ENCODE data around the gene TRDN.
"Not testable (repeated sequence)": the region's sequence is repeated elsewhere in the genome, so short reads cannot be mapped to it uniquely, and the experiment has no call there.

The TRDN gene

DNA sequence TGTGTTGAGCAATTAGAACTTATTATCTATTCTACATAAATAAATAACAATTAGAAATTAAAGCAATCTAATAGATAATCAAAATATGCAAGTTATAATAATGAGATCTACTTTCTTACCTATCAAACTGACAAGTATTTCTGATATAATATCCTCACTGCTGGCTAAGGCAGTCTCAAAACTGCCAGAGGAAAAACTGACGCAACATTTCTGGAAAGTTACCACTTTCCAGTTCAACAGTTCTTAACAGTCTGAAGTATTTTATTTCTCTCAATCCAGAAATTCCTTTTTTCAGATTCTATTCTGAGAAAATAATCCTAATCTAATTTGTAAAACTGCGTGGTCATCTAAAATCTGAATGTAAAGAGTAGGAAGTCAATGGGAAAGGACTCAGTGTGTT, 121.0 kb downstream of the TRDN start:
- in situ Hi-C loops (cut with MboI; ENCODE audit: low sequenced_read_pairs): no loop called here

DNA sequence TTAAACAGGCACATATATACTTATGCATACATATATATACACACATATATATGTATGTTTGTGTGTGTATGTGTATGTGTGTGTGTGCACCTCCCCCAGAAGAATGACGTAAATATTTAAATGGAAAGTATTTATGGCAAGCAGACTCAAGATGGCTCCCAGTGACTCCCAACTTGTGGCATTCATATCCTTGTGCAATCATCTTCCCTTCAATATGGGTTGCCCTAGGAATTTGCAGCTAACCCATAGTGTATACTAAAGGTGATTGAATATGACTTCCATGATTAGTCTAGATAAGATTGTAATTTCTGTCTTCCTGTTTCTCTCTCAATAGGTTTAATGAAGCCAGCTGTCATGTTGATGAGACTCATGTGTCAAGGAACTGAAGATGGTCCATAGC, 127.6 kb downstream of the TRDN start:
- in situ Hi-C loops (cut with MboI; ENCODE audit: low sequenced_read_pairs): no loop called here

GRCh38 chr6:123508290-123508689, 128.5 kb downstream of the TRDN start:
- in situ Hi-C loops (cut with MboI; ENCODE audit: low sequenced_read_pairs): no loop called here

DNA sequence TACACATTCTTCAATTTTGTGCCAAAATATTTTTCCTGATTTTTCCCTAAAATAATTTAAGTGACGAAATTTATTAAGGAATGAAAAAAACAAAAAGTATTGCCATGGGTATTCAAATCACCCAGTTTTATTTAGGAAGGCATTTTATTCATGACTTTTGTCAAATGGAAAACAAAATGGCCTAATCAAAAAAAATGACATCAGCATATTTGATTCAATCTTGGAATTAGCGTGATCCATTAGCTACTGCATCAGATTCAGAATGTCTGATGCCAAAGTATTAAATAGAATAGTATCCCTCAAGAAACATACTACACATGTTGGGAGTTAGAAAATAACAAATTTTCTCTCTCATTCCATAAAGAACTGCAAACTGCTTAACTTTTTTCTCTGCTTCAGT, 129.2 kb downstream of the TRDN start:
- in situ Hi-C loops (cut with MboI; ENCODE audit: low sequenced_read_pairs): no loop called here

DNA sequence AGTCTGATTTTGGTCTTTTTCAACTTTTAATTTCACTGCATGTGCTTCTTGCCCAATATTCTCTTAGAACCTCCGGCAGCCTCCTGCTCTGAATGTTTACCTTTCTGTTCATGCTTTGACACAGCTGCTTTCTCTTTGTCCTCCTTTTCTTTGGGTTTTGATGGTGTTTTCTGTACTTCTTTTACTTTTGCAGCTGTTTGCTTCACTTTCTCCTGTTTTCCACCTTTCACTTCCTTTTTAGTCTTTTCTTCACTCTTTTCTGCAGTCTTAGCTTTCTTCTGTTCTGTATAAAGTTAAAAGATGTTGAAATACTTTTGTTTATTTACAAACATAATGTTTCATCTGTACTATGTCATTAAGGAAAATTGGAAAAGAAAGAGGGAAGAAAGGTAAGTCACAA, 133.1 kb downstream of the TRDN start:
- in situ Hi-C loops (cut with MboI; ENCODE audit: low sequenced_read_pairs): no loop called here

DNA sequence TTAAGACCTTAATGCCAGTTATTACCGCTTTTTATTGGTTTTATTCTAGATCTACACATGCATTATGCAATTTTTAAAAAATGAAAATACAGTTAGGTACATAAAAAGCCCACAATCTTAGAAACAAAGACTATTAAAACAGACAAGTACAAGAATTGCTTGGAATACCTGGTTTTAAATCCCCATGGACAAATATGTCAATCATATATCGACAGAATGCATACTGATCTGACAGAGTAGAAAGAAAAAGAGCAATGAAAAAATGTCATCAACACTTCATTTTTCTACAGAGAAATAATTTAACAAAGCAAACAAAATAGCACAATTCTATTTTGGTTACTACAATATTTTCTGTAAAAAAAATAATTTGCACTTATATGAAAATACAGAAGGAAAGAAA, 139.7 kb downstream of the TRDN start:
- in situ Hi-C loops (cut with MboI; ENCODE audit: low sequenced_read_pairs): no loop called here

DNA sequence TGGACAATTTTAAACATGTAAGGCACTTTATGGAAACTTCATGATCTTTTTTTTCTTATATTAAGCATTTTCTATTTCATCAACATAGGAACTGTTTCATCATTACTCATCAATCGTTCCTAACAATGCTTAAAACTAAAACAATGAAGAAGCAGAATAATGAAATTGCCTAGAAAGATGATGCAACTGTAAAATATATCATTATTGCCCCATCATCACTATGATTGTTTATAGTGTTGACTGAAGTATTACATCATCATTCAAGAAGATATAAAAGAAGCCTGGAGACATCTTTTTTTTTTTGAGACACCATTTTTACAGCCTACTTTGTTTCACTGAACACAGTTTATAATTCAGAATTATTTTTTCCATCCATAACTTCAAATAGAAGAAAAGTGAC, 147.2 kb downstream of the TRDN start:
- in situ Hi-C loops (cut with MboI; ENCODE audit: low sequenced_read_pairs): no loop called here

DNA sequence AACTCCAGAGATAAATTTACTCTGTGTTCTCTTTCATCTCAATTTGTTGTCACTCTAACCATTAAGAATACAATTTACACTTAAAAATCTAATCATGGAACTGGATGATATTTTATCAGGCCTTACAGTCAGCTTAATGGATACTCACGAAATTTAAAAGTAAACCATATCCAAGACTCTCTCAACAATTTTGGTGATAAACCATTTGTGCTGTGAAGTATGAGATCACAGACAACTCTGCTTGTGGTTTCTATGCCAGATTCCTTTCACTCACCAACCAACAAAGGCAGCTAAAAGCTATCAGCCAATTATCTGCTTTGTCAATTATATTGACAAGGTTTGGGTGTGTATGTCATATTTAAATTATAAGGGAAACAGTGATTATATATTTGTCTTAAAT, 155.8 kb downstream of the TRDN start:
- in situ Hi-C loops (cut with MboI; ENCODE audit: low sequenced_read_pairs): no loop called here

DNA sequence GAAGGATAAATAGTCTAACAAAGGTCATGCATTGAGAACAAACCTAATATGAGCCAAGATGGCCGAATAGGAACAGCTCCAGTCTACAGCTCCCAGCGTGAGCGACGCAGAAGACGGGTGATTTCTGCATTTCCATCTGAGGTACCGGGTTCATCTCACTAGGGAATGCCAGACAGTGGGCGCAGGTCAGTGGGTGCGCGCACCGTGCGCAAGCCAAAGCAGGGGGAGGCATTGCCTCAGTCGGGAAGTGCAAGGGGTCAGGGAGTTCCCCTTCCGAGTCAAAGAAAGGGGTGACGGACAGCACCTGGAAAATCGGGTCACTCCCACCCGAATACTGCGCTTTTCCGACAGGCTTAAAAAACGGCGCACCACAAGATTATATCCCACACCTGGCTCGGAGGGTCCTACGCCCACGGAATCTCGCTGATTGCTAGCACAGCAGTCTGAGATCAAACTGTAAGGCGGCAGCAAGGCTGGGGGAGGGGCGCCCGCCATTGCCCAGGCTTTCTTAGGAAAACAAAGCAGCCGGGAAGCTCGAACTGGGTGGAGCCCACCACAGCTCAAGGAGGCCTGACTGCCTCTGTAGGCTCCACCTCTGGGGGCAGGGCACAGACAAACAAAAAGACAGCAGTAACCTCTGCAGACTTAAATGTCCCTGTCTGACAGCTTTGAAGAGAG, 164.6 kb downstream of the TRDN start:
- in situ Hi-C loops (cut with MboI; ENCODE audit: low sequenced_read_pairs): not testable (repeated sequence)

- in situ Hi-C loops (cut with MboI; ENCODE audit: low sequenced_read_pairs): no loop called here
These were observed 169.4 kb downstream of the TRDN start for GRCh38 chr6:123467392-123467791.

DNA sequence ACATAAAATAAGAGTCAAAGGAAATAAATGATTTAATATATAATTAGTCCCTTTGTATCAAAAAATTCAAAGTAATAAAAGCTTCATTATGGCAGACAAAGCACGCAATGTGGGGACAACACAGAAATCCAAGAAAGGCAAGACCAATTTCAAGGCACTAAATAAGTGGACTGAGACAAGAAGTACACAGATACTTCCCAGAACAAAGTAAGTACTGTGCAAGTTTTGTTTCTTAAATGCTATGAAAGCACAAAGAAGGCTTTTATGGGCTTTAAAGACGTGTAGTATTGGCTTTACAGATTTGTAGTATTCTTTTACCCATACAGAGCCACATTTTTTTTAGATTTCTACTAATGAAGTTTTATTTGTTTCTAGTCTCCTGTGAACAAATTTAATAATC, 174.6 kb downstream of the TRDN start:
- in situ Hi-C loops (cut with MboI; ENCODE audit: low sequenced_read_pairs): no loop called here

DNA sequence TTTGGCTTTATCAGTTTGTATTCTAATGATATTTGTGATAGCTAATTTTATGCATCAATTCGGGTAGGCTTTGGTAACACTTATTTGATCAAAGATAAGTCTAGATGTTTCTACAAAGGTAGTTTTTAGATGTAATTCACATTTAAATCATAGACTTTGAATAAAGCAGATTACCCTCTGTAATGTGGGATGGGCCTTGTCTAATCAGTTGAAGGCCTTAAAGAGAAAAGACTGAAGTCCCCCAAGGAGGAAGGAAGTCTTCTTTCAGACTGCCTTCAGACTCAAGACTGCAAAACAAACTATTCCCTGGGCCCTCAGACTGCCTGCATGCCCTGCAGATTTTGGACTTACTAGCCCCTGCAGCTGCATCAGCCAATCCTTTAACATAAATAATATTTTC, 178.5 kb downstream of the TRDN start:
- in situ Hi-C loops (cut with MboI; ENCODE audit: low sequenced_read_pairs): no loop called here

DNA sequence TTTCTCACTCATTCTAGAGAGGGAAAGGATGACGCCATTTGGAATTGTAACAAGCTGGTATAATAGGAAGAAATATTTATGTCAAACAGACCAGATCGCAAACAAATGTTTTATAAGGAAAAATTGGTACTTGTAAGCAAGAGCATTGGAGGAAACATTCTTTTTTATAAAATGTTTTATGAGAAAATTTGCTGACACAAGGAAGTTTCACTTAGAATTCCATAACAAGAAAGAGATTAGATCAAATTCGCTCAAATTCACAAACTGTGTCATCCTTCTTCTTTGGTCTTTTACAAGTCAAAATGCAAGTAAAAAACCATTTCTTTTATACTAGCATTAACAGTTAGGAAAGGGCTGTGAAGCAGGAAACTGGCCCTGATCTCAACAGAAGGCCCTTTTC, 179.9 kb downstream of the TRDN start:
- in situ Hi-C loops (cut with MboI; ENCODE audit: low sequenced_read_pairs): no loop called here

DNA sequence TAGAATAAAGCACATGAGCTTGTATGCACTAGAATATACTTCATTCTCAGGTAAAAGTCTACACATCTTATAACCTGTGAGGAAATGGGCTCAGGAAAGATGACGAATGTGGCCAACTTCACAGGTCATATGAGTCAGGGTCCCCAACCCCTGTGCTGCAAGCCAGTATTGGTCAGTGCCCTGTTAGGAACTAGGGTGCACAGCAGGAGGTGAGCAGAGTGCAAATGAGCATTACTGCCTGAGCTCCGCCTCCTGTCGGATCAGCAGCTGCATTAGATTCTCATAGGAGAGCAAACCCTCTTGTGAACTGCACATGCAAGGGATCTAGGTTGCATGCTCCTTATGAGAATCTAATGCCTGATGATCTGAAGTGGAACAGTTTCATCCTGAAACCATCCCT, 182.3 kb downstream of the TRDN start:
- in situ Hi-C loops (cut with MboI; ENCODE audit: low sequenced_read_pairs): no loop called here

DNA sequence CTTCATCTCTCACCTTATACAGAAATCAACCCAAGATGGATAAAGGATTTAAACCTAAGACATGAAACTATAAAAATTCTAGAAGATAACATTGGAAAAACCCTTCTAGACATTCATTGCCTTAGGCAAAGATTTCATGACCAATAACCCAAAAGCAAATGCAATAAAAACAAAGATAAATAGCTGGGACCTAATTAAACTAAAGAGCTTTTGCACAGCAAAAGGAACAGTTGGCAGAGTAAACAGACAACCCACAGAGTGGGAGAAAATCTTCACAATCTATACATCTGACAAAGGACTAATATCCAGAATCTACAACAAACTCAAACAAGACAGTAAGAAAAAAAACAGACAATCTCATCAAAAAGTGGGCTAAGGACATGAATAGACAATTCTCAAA, 183.7 kb downstream of the TRDN start:
- in situ Hi-C loops (cut with MboI; ENCODE audit: low sequenced_read_pairs): not testable (repeated sequence)

GRCh38 chr6:123448306-123448884, 188.4 kb downstream of the TRDN start:
- in situ Hi-C loops (cut with MboI; ENCODE audit: low sequenced_read_pairs): no loop called here

DNA sequence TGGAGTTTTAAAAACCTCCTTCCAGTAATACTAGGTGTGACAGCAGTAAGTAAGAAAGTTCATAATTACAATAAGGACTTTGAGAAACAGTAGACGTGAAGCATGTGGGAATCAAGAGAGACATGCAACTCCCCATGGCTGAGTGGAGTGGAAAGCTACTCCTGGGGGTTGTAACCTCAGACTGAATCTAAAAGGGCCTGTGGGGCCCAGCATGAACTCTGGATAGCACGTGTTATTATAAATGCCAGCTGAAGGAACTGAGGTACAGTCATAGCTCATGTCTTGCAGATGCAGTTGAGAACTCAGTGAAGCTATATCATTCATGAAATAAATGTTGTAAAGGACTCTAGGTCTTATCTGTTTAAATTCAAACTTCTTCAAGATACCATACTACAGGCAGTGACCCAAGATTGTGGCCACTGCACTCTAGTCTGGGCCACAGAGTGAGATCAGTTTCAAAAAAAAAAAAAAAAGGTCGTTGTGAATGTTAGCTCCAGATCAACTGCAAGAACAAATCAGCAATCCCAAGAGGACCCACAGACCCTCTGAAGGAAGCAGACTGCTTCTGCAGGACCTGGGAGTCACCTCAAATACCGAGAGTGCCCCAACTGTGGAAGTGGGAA, 189.3 kb downstream of the TRDN start:
- in situ Hi-C loops (cut with MboI; ENCODE audit: low sequenced_read_pairs): no loop called here

DNA sequence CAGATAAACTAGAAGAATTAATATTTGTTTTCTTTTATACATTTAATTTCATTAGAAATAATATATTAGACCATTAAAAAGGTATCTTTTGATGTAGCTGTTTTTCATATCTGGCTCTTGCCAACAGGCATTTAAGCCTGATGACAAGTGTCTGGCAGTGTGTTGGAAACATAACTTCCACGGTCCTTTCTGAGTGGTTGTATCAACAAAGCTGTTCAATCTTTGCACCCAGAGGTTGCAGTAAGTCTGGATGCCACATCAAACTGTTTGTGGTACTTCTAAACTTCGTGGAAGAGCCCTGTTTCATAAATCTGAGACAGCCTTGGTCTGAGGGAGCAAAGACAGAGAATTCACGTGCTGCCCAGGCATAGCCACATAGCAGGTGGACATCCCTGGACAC, 197.4 kb downstream of the TRDN start:
- in situ Hi-C loops (cut with MboI; ENCODE audit: low sequenced_read_pairs): no loop called here

GRCh38 chr6:123434186-123434585, 202.6 kb downstream of the TRDN start:
- in situ Hi-C loops (cut with MboI; ENCODE audit: low sequenced_read_pairs): no loop called here

GRCh38 chr6:123430970-123431369, 205.8 kb downstream of the TRDN start:
- in situ Hi-C loops (cut with MboI; ENCODE audit: low sequenced_read_pairs): no loop called here

DNA sequence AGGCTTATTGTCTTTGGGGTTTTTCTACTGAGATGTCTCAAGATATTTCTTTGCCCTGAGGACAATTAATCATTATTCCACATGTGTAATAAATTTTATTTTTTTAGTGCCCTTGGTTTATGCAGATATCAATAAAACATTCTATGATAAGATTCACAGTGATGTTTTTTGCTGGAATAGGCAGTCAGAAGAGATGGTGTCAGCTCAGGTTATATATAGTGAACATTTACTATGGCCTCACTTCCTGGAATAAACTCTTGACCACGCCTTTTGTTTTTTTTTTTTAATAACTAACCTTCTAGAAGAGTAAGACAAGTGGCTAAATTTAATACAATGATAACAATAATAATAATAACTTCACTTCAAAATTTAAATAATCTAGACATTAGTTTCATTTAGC, 209.7 kb downstream of the TRDN start:
- in situ Hi-C loops (cut with MboI; ENCODE audit: low sequenced_read_pairs): no loop called here

- in situ Hi-C loops (cut with MboI; ENCODE audit: low sequenced_read_pairs): no loop called here
These were observed 213.6 kb downstream of the TRDN start for GRCh38 chr6:123423130-123423529.

DNA sequence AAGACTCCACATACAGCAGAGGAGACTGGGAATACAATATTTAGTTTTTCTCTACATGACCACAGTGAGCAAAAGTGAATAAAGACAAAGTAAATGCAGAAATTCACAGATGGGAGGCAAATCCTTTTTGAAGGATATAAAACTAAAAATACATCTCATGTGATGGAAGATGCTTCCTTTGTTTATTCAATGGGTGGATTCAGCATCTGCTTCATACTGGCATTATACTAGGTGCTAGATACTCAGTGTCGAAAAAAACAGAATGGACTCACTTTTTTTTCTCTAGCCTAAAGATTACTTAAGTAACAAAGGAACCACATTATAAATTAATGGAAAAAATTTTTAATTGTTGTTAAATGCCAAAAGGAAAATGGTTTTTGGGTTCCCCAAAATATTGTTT, 216.2 kb downstream of the TRDN start:
- in situ Hi-C loops (cut with MboI; ENCODE audit: low sequenced_read_pairs): no loop called here

All from hTERT RPE-1 (cell line).